GM06990 (cell line): ENCODE measurements around the gene ABCA1.

Source experiments
- DNase-seq: peaks from one replicate; pipeline ENCODE4 v3.0.0-alpha.2; 2011; ENCODE audit not compliant: insufficient read length; ENCODE audit errors: extremely low read depth
- H3K27me3 ChIP-seq: replicated peaks from 2 replicates; pipeline ENCODE4 v1.6.0; 2011; ENCODE audit warnings: low read length; ENCODE audit not compliant: control insufficient read depth, insufficient read depth
- H3K36me3 ChIP-seq: 2 replicates; pipeline ENCODE4 v1.5.1; 2011; ENCODE audit warnings: low read length; ENCODE audit not compliant: control insufficient read depth, insufficient read depth
- H3K4me3 ChIP-seq: replicated peaks from 2 replicates; pipeline ENCODE4 v1.5.1; 2011; ENCODE audit warnings: low read depth, mild to moderate bottlenecking, control low read depth, low read length
- TF ChIP-seq, protein P1 (sequence below): IDR thresholded peaks from 2 replicates; pipeline ENCODE4 v1.5.1; 2011; ENCODE audit warnings: low read length, control low read depth, mild to moderate bottlenecking, inconsistent platforms; ENCODE audit not compliant: insufficient read depth, poor library complexity, severe bottlenecking

ABCA1 gene

GRCh38 chr9:104802906-104803305 lies 125.0 kb downstream of the ABCA1 start:
- H3K4me3 ChIP-seq, result no peak overlapping the region
- H3K36me3 ChIP-seq, result no peaks in the 10 kb centered on the region
- no peaks in the 10 kb centered on the region; the same call in 1 of the 2 replicates for H3K27me3 ChIP-seq
- DNase-seq, result no peak
- TF ChIP-seq, protein P1, sequence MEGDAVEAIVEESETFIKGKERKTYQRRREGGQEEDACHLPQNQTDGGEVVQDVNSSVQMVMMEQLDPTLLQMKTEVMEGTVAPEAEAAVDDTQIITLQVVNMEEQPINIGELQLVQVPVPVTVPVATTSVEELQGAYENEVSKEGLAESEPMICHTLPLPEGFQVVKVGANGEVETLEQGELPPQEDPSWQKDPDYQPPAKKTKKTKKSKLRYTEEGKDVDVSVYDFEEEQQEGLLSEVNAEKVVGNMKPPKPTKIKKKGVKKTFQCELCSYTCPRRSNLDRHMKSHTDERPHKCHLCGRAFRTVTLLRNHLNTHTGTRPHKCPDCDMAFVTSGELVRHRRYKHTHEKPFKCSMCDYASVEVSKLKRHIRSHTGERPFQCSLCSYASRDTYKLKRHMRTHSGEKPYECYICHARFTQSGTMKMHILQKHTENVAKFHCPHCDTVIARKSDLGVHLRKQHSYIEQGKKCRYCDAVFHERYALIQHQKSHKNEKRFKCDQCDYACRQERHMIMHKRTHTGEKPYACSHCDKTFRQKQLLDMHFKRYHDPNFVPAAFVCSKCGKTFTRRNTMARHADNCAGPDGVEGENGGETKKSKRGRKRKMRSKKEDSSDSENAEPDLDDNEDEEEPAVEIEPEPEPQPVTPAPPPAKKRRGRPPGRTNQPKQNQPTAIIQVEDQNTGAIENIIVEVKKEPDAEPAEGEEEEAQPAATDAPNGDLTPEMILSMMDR, result no peak

- H3K36me3 ChIP-seq, result no peaks in the 10 kb centered on the region
- H3K27me3 ChIP-seq, result no peaks in the 10 kb centered on the region; the same call in 1 of the 2 replicates
- H3K4me3 ChIP-seq, result no peak overlapping the region
- DNase-seq, result no peak
- TF ChIP-seq, protein P1, result no peak
Measured at GRCh38 chr9:104802110-104802509, 125.8 kb downstream of the ABCA1 start.

DNA sequence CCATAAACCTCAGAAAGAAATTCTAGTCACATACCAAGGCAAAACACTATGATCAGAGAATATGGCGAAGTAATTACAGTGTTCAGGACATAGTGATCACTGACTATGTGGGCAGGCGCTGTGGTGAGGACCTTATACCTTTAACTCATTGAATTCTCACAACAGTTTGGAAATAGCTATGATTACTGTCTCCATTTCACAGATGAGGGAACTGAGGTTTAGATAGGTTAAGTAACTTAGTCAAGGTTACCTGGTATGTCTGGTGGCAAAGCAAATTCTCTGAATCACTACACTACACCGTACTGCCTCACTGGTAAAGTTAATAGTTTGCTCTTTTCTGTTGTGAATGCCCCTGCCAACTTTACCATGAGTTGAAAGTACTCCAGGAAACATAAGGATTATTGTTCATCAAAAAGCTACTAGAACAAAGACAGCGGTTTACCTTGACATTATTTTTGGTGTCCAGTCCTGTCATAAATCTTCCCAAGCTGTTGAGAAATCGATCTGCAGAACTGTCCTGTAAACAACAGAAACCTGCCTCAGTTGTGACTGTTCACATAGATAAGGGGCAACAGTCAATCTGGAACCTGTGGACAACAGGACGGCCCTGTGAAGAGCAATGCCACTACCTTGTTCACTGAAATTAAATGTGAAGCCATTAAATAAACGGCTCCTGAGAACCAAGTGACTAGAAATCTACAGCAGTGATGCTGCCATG lies 127.7 kb downstream of the ABCA1 start:
- Histone ChIP-seq H3K27me3 (no peaks in the 10 kb centered on the region; the same call in 1 of the 2 replicates), H3K4me3 (no peak overlapping the region), H3K36me3 (no peaks in the 10 kb centered on the region)
- TF ChIP-seq, protein P1, result no peak
- no peak for DNase-seq

- Histone ChIP-seq H3K36me3 (no peaks in the 10 kb centered on the region), H3K27me3 (no peaks in the 10 kb centered on the region; the same call in 1 of the 2 replicates), H3K4me3 (no peak overlapping the region)
- DNase-seq, result no peak
- TF ChIP-seq, protein P1, result no peak
Measured at GRCh38 chr9:104798209-104798995, 129.6 kb downstream of the ABCA1 start.

GRCh38 chr9:104795857-104796256 lies 132.1 kb downstream of the ABCA1 start:
- DNase-seq, result no peak
- Histone ChIP-seq H3K27me3 (no peaks in the 10 kb centered on the region; the same call in 1 of the 2 replicates), H3K4me3 (no peak overlapping the region), H3K36me3 (no peaks in the 10 kb centered on the region)
- TF ChIP-seq, protein P1, result no peak
